Liver (tissue), 9 donors: ENCODE measurements around the gene PSMD4. TPM values are rescaled to one million over a fixed set of nuclear protein-coding genes. Genes with fewer than 3 reads are reported as not detected.

Experiments
- DNase-seq: peaks from one replicate; pipeline ENCODE4 v3.0.0-alpha.2; 2017; ENCODE audit warnings: low spot score
- H3K27ac ChIP-seq, 2 donors: one replicate each; pipeline ENCODE4 v1.7.0; 2013; ENCODE audit warnings: inconsistent platforms in 2 of 2, low read length in 2 of 2, control low read depth in 1 of 2, low read depth in 1 of 2, mild to moderate bottlenecking in 1 of 2
- H3K27me3 ChIP-seq, 4 donors: one replicate each; pipeline versions ENCODE4 v1.6.1 to v1.7.0; 2013; ENCODE audit warnings: low read length in 3 of 4, inconsistent platforms in 1 of 4, mild to moderate bottlenecking in 1 of 4, moderate library complexity in 1 of 4; ENCODE audit not compliant: control insufficient read depth in 4 of 4, insufficient read depth in 4 of 4
- H3K36me3 ChIP-seq, 4 donors: one replicate each; pipeline versions ENCODE4 v1.6.1 to v1.7.0; 2013; ENCODE audit warnings: low read length in 3 of 4, mild to moderate bottlenecking in 3 of 4, low read depth in 1 of 4, moderate library complexity in 1 of 4; ENCODE audit not compliant: control insufficient read depth in 4 of 4, insufficient read depth in 3 of 4
- H3K4me1 ChIP-seq, 4 donors: one replicate each; pipeline versions ENCODE4 v1.6.1 to v1.7.0; 2013; ENCODE audit warnings: low read length in 3 of 4, mild to moderate bottlenecking in 3 of 4, moderate library complexity in 1 of 4; ENCODE audit not compliant: control insufficient read depth in 4 of 4, insufficient read depth in 4 of 4
- H3K4me3 ChIP-seq, 3 donors: one replicate each; pipeline versions ENCODE4 v1.6.1 to v1.7.0; 2013; ENCODE audit warnings: low read length in 3 of 3, control low read depth in 1 of 3, low read depth in 1 of 3, mild to moderate bottlenecking in 1 of 3
- H3K9ac ChIP-seq, 2 donors: one replicate each; pipeline ENCODE4 v1.7.0; 2013; ENCODE audit warnings: low read length in 2 of 2, mild to moderate bottlenecking in 2 of 2, moderate library complexity in 2 of 2, control low read depth in 1 of 2, low read depth in 1 of 2
- H3K9me3 ChIP-seq, 4 donors: one replicate each; pipeline versions ENCODE4 v1.6.1 to v1.7.0; 2013; ENCODE audit warnings: low read length in 3 of 4; ENCODE audit not compliant: control insufficient read depth in 4 of 4
- ATF3 ChIP-seq: IDR thresholded peaks from 2 replicates; pipeline ENCODE4 v1.6.1; 2016; ENCODE audit warnings: antibody characterized with exemption
- CTCF ChIP-seq: fragments of 150-350 bp; IDR thresholded peaks from 2 replicates; pipeline ENCODE4 v1.5.1; 2017; ENCODE audit warnings: improper control_type of control experiment, low read depth, low read length; ENCODE audit not compliant: missing input control
- FOXA1 ChIP-seq: IDR thresholded peaks from 2 replicates; pipeline ENCODE4 v1.6.1; 2016; ENCODE audit warnings: antibody characterized with exemption
- FOXA2 ChIP-seq: IDR thresholded peaks from 2 replicates; pipeline ENCODE4 v1.6.1; 2016; ENCODE audit warnings: antibody characterized with exemption
- GABPA ChIP-seq, 2 donors: IDR thresholded peaks in 1 of 2; conservative IDR thresholded peaks in 1 of 2; 2 replicates each; pipeline ENCODE4 v1.6.1; 2016; ENCODE audit warnings: antibody characterized with exemption in 2 of 2, mild to moderate bottlenecking in 1 of 2, moderate library complexity in 1 of 2
- HNF4A ChIP-seq, 2 donors: conservative IDR thresholded peaks; 2 replicates each; pipeline ENCODE4 v1.6.1; 2016; ENCODE audit warnings: antibody characterized with exemption in 2 of 2, mild to moderate bottlenecking in 2 of 2
- HNF4G ChIP-seq: IDR thresholded peaks from 2 replicates; pipeline ENCODE4 v1.6.1; 2016; ENCODE audit warnings: antibody characterized with exemption
- JUND ChIP-seq, 2 donors: IDR thresholded peaks; 2 replicates each; pipeline ENCODE4 v1.6.1; 2016; ENCODE audit warnings: antibody characterized with exemption in 2 of 2
- MAX ChIP-seq: IDR thresholded peaks from 2 replicates; pipeline ENCODE4 v1.6.1; 2016; ENCODE audit warnings: antibody characterized with exemption
- NR2F2 ChIP-seq: IDR thresholded peaks from 2 replicates; pipeline ENCODE4 v1.6.1; 2016; ENCODE audit warnings: antibody characterized with exemption
- RAD21 ChIP-seq, 2 donors: IDR thresholded peaks; 2 replicates each; pipeline ENCODE4 v1.6.1; 2016; ENCODE audit warnings: antibody characterized with exemption in 2 of 2, mild to moderate bottlenecking in 2 of 2
- REST ChIP-seq: IDR thresholded peaks from 2 replicates; pipeline ENCODE4 v1.6.1; 2016; ENCODE audit warnings: antibody characterized with exemption, mild to moderate bottlenecking
- RXRA ChIP-seq, 2 donors: IDR thresholded peaks; 2 replicates each; pipeline ENCODE4 v1.6.1; 2017 to 2018; ENCODE audit warnings: antibody characterized with exemption in 2 of 2, mild to moderate bottlenecking in 1 of 2
- SP1 ChIP-seq: IDR thresholded peaks from 2 replicates; pipeline ENCODE4 v1.6.1; 2018; ENCODE audit warnings: antibody characterized with exemption, mild to moderate bottlenecking
- TAF1 ChIP-seq: conservative IDR thresholded peaks from 2 replicates; pipeline ENCODE4 v1.6.1; 2016; ENCODE audit warnings: antibody characterized with exemption, mild to moderate bottlenecking
- YY1 ChIP-seq: IDR thresholded peaks from 2 replicates; pipeline ENCODE4 v1.6.1; 2016; ENCODE audit warnings: antibody characterized with exemption, mild to moderate bottlenecking
- ZBTB33 ChIP-seq: IDR thresholded peaks from 2 replicates; pipeline ENCODE4 v1.6.1; 2016; ENCODE audit warnings: antibody characterized with exemption
- WGBS: extraction: QIAGEN DNeasy Blood & Tissue Kit; methylation state at CpG from one replicate; pipeline ENCODE4 v1.1.7; 2013; 5-methylcytosine and 5-hydroxymethylcytosine counted together
- polyA plus RNA-seq, 2 donors: library from polyadenylated mRNA; stranded (reverse) in 1 of 2; unstranded in 1 of 2; fragments of 200-250 nt in 1 of 2; fragments of >200 nt in 1 of 2; fragmentation: Nextera tagmentation in 1 of 2; extraction: Ambion mirVana in 1 of 2; gene quantifications; one replicate each; pipeline versions ENCODE4 v1.2.1 to v1.2.3, GENCODE V29; 2013 to 2015
- total RNA-seq, 2 donors: library from RNA; depleted of rRNA; stranded (reverse); fragments of >200 nt; gene quantifications; one replicate each; pipeline ENCODE4 v1.2.3, GENCODE V29; 2014
- donor health status: healthy.
- donor health status: healthy.
- donor health status: healthy.
- donor health status: healthy.
- donor health status: healthy.

The PSMD4 gene
- total and polyA plus RNA-seq, 4 donors: 77.7 to 108 (median 87.0) TPM

- WGBS: 93% methylated on average over 14 of the region's 14 CpGs
- peaks cover 0 to 6% (median 3%) of the 10 kb centered on the region in 4 donors for H3K4me1 ChIP-seq
- H3K9me3 ChIP-seq: no peaks in the 10 kb centered on the region
- TF ChIP-seq ATF3: no peak
- no peak for TF ChIP-seq REST
- no peak for TF ChIP-seq TAF1
- no peak for TF ChIP-seq ZBTB33
- TF ChIP-seq JUND (IDR thresholded peaks at IDR 0.05): no peak
- TF ChIP-seq HNF4G: no peak
- TF ChIP-seq SP1: no peak
- no peak for TF ChIP-seq RAD21 (IDR thresholded peaks at IDR 0.05)
- no peak for TF ChIP-seq GABPA (IDR thresholded peaks at IDR 0.05 in 1 of 2, conservative IDR thresholded peaks at IDR 0.05 in 1 of 2)
- TF ChIP-seq CTCF: no peak
- no peak for TF ChIP-seq HNF4A (conservative IDR thresholded peaks at IDR 0.05)
- no peak for TF ChIP-seq NR2F2
- TF ChIP-seq FOXA1: no peak
- no peak for TF ChIP-seq YY1
- no peak for TF ChIP-seq MAX
- no peak for TF ChIP-seq RXRA (IDR thresholded peaks at IDR 0.05)
- TF ChIP-seq FOXA2: no peak
- DNase-seq: no peak
- no peak overlapping the region for H3K4me3 ChIP-seq
- peaks cover 26 to 70% (median 37%) of the 10 kb centered on the region in 4 donors for H3K36me3 ChIP-seq
- no peak overlapping the region for H3K27ac ChIP-seq
- no peaks in the 10 kb centered on the region for H3K27me3 ChIP-seq
- H3K9ac ChIP-seq: no peak overlapping the region
Observed at GRCh38 chr1:151288502-151288901, 34.0 kb downstream of the PSMD4 start.
